OCI-LY7 (cell line): Measurements from ENCODE around the gene RPL35. TPM values are rescaled to one million over a fixed set of nuclear protein-coding genes. Genes with fewer than 3 reads are reported as not detected.

ENCODE experiments used
- small RNA-seq: library from RNA; depleted of rRNA; stranded (forward); fragments of <200 nt; gene quantifications from one replicate; pipeline ENCODE3, GENCODE V24; 2014
- total RNA-seq, 2 experiments: library from RNA; depleted of rRNA in 1 of 2; stranded (reverse); fragments of >200 nt in 1 of 2; shearing (Covaris generic) in 1 of 2; gene quantifications; 2 replicates each; pipeline ENCODE4 v1.2.3, GENCODE V29; 2014 to 2022

RPL35 gene
- total RNA-seq, 2 experiments from 2014 or later, result 1,713 to 6,190 TPM

Small RNAs within 50 kb of the gene (small RNA-seq; reads per million reads assigned to genes)
- gene RNU4-82P, result 0.26 reads per million

Other genes with a start within 250 kb of the RPL35 start
- 13.0 and 17.5 TPM in 2 replicates for gene NR6A1, start 90.6 kb downstream of the RPL35 start, total RNA-seq (2014; rRNA removed; shearing (Covaris generic))
- 21.7 and 23.0 TPM in 2 replicates for gene NR6A1, start 90.6 kb downstream of the RPL35 start, total RNA-seq (2022)
- 3.4 and 4.4 TPM in 2 replicates for gene OLFML2A, start 84.8 kb downstream of the RPL35 start, total RNA-seq (2014; rRNA removed; shearing (Covaris generic))
- 6.0 and 6.7 TPM in 2 replicates for gene OLFML2A, start 84.8 kb downstream of the RPL35 start, total RNA-seq (2022)
- gene WDR38, start 8.5 kb downstream of the RPL35 start, total RNA-seq (2014; rRNA removed; shearing (Covaris generic)), result not detected in 2 replicates
- not detected in 2 replicates for gene WDR38, start 8.5 kb downstream of the RPL35 start, total RNA-seq (2022)
- gene ARPC5L, start 173 bp upstream of the RPL35 start, total RNA-seq (2014; rRNA removed; shearing (Covaris generic)), result 70.0 and 74.0 TPM in 2 replicates
- gene ARPC5L, start 173 bp upstream of the RPL35 start, total RNA-seq (2022), result 91.5 and 107 TPM in 2 replicates
- gene GOLGA1, start 79.1 kb upstream of the RPL35 start, total RNA-seq (2014; rRNA removed; shearing (Covaris generic)), result 15.1 and 19.2 TPM in 2 replicates
- gene GOLGA1, start 79.1 kb upstream of the RPL35 start, total RNA-seq (2022), result 17.4 and 19.0 TPM in 2 replicates